Calu3 (cell line): Measurements from ENCODE around the gene CHML. TPM values are rescaled to one million over a fixed set of nuclear protein-coding genes. Genes with fewer than 3 reads are reported as not detected.

Experiments
- BruUV-seq: library from RNA; stranded (reverse); fragments of 400-500 nt; replicated peaks from 2 replicates; lab custom pipeline; 2021; lab: Mats Ljungman, UMichigan
- CTCF ChIA-PET: fragments of 300-600 bp; sonication (Branson Sonifier 250); formaldehyde crosslinking; loops from one replicate; lab custom pipeline; 2022; ENCODE audit warnings: antibody characterized with exemption; lab: Charles Lee
- DNase-seq: peaks from one replicate; pipeline ENCODE4 v3.0.0; 2022
- H3K27ac Mint-ChIP-seq: one replicate; pipeline ENCODE4 v1.8.0; 2022; ENCODE audit warnings: mixed read lengths; ENCODE audit not compliant: unreplicated experiment
- H3K27me3 Mint-ChIP-seq: one replicate; pipeline ENCODE4 v1.8.0; 2022; ENCODE audit warnings: mixed read lengths; ENCODE audit not compliant: unreplicated experiment
- H3K36me3 Mint-ChIP-seq: one replicate; pipeline ENCODE4 v1.8.0; 2022; ENCODE audit warnings: mild to moderate bottlenecking, moderate library complexity, mixed read lengths; ENCODE audit not compliant: insufficient read depth, unreplicated experiment
- H3K4me1 Mint-ChIP-seq: one replicate; pipeline ENCODE4 v1.8.0; 2022; ENCODE audit warnings: mild to moderate bottlenecking, low read depth, mixed read lengths; ENCODE audit not compliant: unreplicated experiment
- H3K4me3 Mint-ChIP-seq: one replicate; pipeline ENCODE4 v1.8.0; 2022; ENCODE audit warnings: mild to moderate bottlenecking, low read depth, moderate library complexity, mixed read lengths; ENCODE audit not compliant: unreplicated experiment
- H3K9me3 Mint-ChIP-seq: one replicate; pipeline ENCODE4 v1.8.0; 2022; ENCODE audit warnings: low read depth, mixed read lengths; ENCODE audit not compliant: unreplicated experiment
- intact Hi-C: fragments of 100-400 bp; cut with micrococcal nuclease; formaldehyde crosslinking; loops from one replicate; pipeline ENCODE4 v1.10.0; 2022; ENCODE audit not compliant: unreplicated experiment
- total RNA-seq: library from RNA; stranded (reverse); gene quantifications from 2 replicates; pipeline ENCODE4 v1.2.3, GENCODE V29; 2022
- TF ChIP-seq, protein P1 (sequence below): fragments of 200-600 bp; IDR thresholded peaks from one replicate; pipeline ENCODE4 v1.8.0; 2022; ENCODE audit warnings: antibody characterized with exemption; ENCODE audit not compliant: unreplicated experiment

CHML gene
- total RNA-seq, 1 experiment from 2014 or later: 28.2 TPM

DNA sequence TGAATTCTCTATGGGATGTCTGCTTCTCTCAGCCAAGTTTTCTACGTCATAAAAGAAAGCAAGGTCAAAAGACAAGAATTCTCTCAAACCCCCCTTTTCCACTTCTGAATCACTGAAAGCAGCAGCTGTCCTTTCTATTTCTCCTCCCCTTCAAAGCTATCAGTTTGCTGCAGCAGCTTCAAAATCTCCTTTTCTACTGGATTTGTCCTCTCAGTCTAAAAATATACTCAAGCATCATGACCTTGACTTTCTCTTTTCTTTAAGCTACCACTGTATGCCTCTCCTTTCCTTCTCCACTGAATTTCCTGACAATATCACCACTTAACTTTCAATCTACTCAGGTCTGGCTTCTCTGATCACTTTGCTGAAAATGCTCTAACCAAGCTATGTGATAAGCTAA lies 13.8 kb upstream of the CHML start:
- Mint-ChIP-seq H3K4me1 (no peaks in the 10 kb centered on the region), H3K9me3 (no peaks in the 10 kb centered on the region), H3K4me3 (no peak overlapping the region), H3K36me3 (no peaks in the 10 kb centered on the region), H3K27ac (no peak overlapping the region), H3K27me3 (peaks cover 18% of the 10 kb centered on the region)
- no TSS peak for BruUV-seq
- DNase-seq: no peak
- intact Hi-C loops: no loop called here
- CTCF ChIA-PET: interaction anchor here (0.7 kb wide), 1 partner anchor 17 kb away, joined by 3 read pairs; no protein-coding TSS in a partner anchor
- TF ChIP-seq, protein P1, sequence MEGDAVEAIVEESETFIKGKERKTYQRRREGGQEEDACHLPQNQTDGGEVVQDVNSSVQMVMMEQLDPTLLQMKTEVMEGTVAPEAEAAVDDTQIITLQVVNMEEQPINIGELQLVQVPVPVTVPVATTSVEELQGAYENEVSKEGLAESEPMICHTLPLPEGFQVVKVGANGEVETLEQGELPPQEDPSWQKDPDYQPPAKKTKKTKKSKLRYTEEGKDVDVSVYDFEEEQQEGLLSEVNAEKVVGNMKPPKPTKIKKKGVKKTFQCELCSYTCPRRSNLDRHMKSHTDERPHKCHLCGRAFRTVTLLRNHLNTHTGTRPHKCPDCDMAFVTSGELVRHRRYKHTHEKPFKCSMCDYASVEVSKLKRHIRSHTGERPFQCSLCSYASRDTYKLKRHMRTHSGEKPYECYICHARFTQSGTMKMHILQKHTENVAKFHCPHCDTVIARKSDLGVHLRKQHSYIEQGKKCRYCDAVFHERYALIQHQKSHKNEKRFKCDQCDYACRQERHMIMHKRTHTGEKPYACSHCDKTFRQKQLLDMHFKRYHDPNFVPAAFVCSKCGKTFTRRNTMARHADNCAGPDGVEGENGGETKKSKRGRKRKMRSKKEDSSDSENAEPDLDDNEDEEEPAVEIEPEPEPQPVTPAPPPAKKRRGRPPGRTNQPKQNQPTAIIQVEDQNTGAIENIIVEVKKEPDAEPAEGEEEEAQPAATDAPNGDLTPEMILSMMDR: no peak

- no peak for DNase-seq
- no peaks in the 10 kb centered on the region for H3K4me1 Mint-ChIP-seq
- intact Hi-C loops: no loop called here
- H3K4me3 Mint-ChIP-seq: no peak within 1 kb of the TSS
- no peaks in the 10 kb centered on the region for H3K36me3 Mint-ChIP-seq
- no peaks in the 10 kb centered on the region for H3K9me3 Mint-ChIP-seq
- no TSS peak for BruUV-seq
- TF ChIP-seq, protein P1: no peak
- CTCF ChIA-PET: interaction anchor here (0.6 kb wide), 1 partner anchor 293 kb away, joined by 3 read pairs; no protein-coding TSS in a partner anchor
- H3K27me3 Mint-ChIP-seq: peaks cover 18% of the 10 kb centered on the region
- no peak within 1 kb of the TSS for H3K27ac Mint-ChIP-seq
Measured at GRCh38 chr1:241652012-241652411, 11.8 kb upstream of the CHML start, which contains the start of gene WDR64. WDR64 (plus strand) TSS chr1:241652281; CDS start chr1:241652485, 204 bp downstream.

DNA sequence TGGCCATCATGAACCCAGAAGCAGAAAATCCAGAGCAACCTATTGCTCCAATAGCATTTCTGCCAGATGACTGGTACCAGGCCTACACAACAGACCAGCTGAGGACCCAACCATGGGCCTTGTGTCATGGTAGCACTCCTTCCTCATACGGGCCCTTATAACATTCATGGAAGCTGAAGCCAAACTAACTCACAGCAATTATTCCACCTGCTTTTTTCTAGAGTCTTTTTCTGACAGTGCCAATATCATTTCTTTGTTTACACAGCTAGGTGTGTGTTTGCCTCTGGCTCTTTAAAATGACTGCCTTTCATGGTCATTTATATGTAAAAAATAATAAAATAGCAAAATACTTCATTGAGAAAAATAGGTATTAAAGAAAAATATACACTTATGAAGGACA lies 8.0 kb upstream of the CHML start:
- peaks cover 2% of the 10 kb centered on the region for H3K9me3 Mint-ChIP-seq
- BruUV-seq: no TSS peak
- H3K27me3 Mint-ChIP-seq: peaks cover 18% of the 10 kb centered on the region
- intact Hi-C loops: no loop called here
- TF ChIP-seq, protein P1: no peak
- no peak for DNase-seq
- H3K4me1 Mint-ChIP-seq: no peaks in the 10 kb centered on the region
- CTCF ChIA-PET: interaction anchor here (0.5 kb wide), 1 partner anchor 10 kb away, joined by 5 read pairs; no protein-coding TSS in a partner anchor
- no peak overlapping the region for H3K4me3 Mint-ChIP-seq
- no peaks in the 10 kb centered on the region for H3K36me3 Mint-ChIP-seq
- H3K27ac Mint-ChIP-seq: no peak overlapping the region

DNA sequence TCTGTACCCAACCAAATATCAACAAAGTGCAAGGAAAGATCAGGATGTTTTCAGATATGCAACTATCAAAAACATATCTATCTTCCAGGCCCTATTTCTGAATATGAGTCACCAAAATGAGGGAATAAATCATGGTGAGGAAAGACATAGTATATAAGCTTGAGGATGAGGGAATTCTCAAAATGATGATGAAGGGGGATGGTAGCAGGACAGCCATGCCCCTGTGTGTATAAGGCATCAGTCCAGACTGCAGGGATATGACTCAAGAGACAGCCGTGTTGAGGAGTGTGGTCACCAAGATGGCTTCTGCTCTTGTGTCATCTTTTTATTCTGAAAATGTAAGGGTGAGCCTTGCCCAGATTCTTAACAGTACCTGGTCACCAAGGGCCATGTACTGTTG lies 7.5 kb upstream of the CHML start:
- CTCF ChIA-PET: no interaction called here
- peaks cover 18% of the 10 kb centered on the region for H3K27me3 Mint-ChIP-seq
- BruUV-seq: no TSS peak
- H3K4me3 Mint-ChIP-seq: no peak overlapping the region
- peaks cover 3% of the 10 kb centered on the region for H3K9me3 Mint-ChIP-seq
- peaks cover under 1% of the 10 kb centered on the region for H3K4me1 Mint-ChIP-seq
- TF ChIP-seq, protein P1: no peak
- DNase-seq: no peak
- H3K36me3 Mint-ChIP-seq: no peaks in the 10 kb centered on the region
- intact Hi-C loops: no loop called here
- no peak overlapping the region for H3K27ac Mint-ChIP-seq
